Spleen (tissue), 11 donors: ENCODE results near the gene PKHD1. TPM values are rescaled to one million over a fixed set of nuclear protein-coding genes. Genes with fewer than 3 reads are reported as not detected.

ENCODE experiments used
- DNase-seq: peaks from one replicate; pipeline ENCODE4 v3.0.0-alpha.2; 2020
- H3K27ac ChIP-seq, 8 donors: fragments of 200-600 bp; sonication (generic) in 7 of 8; 1 replicate in 4 of 8; 2 replicates in 4 of 8; pipeline versions ENCODE4 v1.5.0 to v1.8.0; 2016 to 2021; ENCODE audit warnings: inconsistent platforms in 4 of 8, mild to moderate bottlenecking in 4 of 8, moderate library complexity in 1 of 8
- H3K27me3 ChIP-seq, 7 donors: fragments of 200-600 bp; sonication (generic) in 6 of 7; replicated peaks in 1 of 7; 1 replicate in 4 of 7; 2 replicates in 3 of 7; pipeline versions ENCODE4 v1.5.0 to v1.8.0; 2016 to 2021; ENCODE audit warnings: inconsistent platforms in 3 of 7, mild to moderate bottlenecking in 1 of 7
- H3K36me3 ChIP-seq, 6 donors: fragments of 200-600 bp; sonication (generic) in 5 of 6; 1 replicate in 4 of 6; 2 replicates in 2 of 6; pipeline versions ENCODE4 v1.5.0 to v1.8.0; 2016 to 2021; ENCODE audit warnings: inconsistent platforms in 2 of 6
- H3K4me1 ChIP-seq, 6 donors: fragments of 200-600 bp; sonication (generic) in 5 of 6; 1 replicate in 3 of 6; 2 replicates in 3 of 6; pipeline versions ENCODE4 v1.5.0 to v1.8.0; 2016 to 2021; ENCODE audit warnings: inconsistent platforms in 3 of 6
- H3K4me3 ChIP-seq, 8 donors: fragments of 200-600 bp; sonication (generic) in 7 of 8; 1 replicate in 4 of 8; 2 replicates in 4 of 8; pipeline versions ENCODE4 v1.5.0 to v1.8.0; 2016 to 2021; ENCODE audit warnings: inconsistent platforms in 4 of 8, mild to moderate bottlenecking in 4 of 8, moderate library complexity in 2 of 8
- H3K9me3 ChIP-seq, 8 donors: fragments of 200-600 bp; sonication (generic) in 7 of 8; 1 replicate in 4 of 8; 2 replicates in 4 of 8; pipeline versions ENCODE4 v1.5.0 to v1.8.0; 2016 to 2021; ENCODE audit warnings: inconsistent platforms in 4 of 8
- CTCF ChIP-seq, 11 experiments: fragments of 200-600 bp in 7 of 11; fragments of 450-650 bp in 4 of 11; sonication (generic) in 4 of 11; IDR thresholded peaks in 8 of 11; conservative IDR thresholded peaks in 3 of 11; 1 replicate in 7 of 11; 2 replicates in 4 of 11; pipeline versions ENCODE4 v1.4.0 to v1.8.0; 2016 to 2021; ENCODE audit warnings: antibody characterized with exemption in 11 of 11, inconsistent platforms in 4 of 11, mild to moderate bottlenecking in 1 of 11
- POLR2A ChIP-seq, 3 donors: fragments of 450-650 bp; IDR thresholded peaks; one replicate each; pipeline ENCODE4 v1.5.1; 2017; ENCODE audit warnings: antibody characterized with exemption in 3 of 3, mild to moderate bottlenecking in 1 of 3
- POLR2AphosphoS5 ChIP-seq, 3 donors: sonication (generic); formaldehyde crosslinking; IDR thresholded peaks; one replicate each; pipeline ENCODE4 v1.5.1; 2017; ENCODE audit warnings: antibody characterized with exemption in 3 of 3
- WGBS, 5 donors: extraction: QIAGEN DNeasy Blood & Tissue Kit in 3 of 5; methylation state at CpG; one replicate each; pipeline versions ENCODE4 v1.1.5 to v1.1.7; 2013 to 2018; 5-methylcytosine and 5-hydroxymethylcytosine counted together
- intact Hi-C: fragments of 100-400 bp; cut with DNase I; formaldehyde crosslinking; loops from one replicate; pipeline ENCODE4 v1.15.0; 2023; ENCODE audit warnings: low total_unique reads
- polyA plus RNA-seq, 3 donors: library from polyadenylated mRNA; stranded (reverse); fragments of 200-250 nt; gene quantifications; one replicate each; pipeline ENCODE4 v1.2.1, GENCODE V29; 2013
- total RNA-seq, 7 donors: library from RNA; depleted of rRNA in 3 of 7; stranded (reverse); fragments of >200 nt in 3 of 7; fragmentation: NEBNext Ultra II Directional in 4 of 7; extraction: Animal tissue kit (Norgen Biotek cat#: 25700) in 4 of 7; gene quantifications; one replicate each; pipeline versions ENCODE4 v1.1.0 to v1.2.1, GENCODE V29; 2016 to 2021
- donor health status: healthy with polysubstance abuse.
- donor health status: DM: no; HTN: no; CAD: no; lungs with moderate emphysema.
- donor health status: DM: no; HTN: no; CAD: no.
- donor health status: Bipolar disorder and iron deficiency.
- donor health status: healthy.
- donor health status: DM: no; HTN: no; CAD: no.
- donor health status: DM: yes; HTN: yes; CAD: no.

The PKHD1 gene
- total and polyA plus RNA-seq, 10 donors, result not detected

- 61 to 89% (median 80%) methylated on average over 1 of the region's 1 CpG for WGBS, 5 donors
- Histone ChIP-seq H3K4me3 (no peak overlapping the region), H3K27ac (no peak overlapping the region), H3K9me3 (no peaks in the 10 kb centered on the region), H3K27me3 (no peaks in the 10 kb centered on the region), H3K4me1 (no peaks in the 10 kb centered on the region), H3K36me3 (no peaks in the 10 kb centered on the region)
- intact Hi-C loops, result no loop called here
- DNase-seq, result no peak
- TF ChIP-seq POLR2A (IDR thresholded peaks at IDR 0.05) (no peak), POLR2AphosphoS5 (IDR thresholded peaks at IDR 0.05) (no peak), CTCF (IDR thresholded peaks at IDR 0.05 in 8 of 11, conservative IDR thresholded peaks at IDR 0.05 in 3 of 11) (no peak)
These were observed 403.4 kb downstream of the PKHD1 start for GRCh38 chr6:51684038-51684437.

DNA sequence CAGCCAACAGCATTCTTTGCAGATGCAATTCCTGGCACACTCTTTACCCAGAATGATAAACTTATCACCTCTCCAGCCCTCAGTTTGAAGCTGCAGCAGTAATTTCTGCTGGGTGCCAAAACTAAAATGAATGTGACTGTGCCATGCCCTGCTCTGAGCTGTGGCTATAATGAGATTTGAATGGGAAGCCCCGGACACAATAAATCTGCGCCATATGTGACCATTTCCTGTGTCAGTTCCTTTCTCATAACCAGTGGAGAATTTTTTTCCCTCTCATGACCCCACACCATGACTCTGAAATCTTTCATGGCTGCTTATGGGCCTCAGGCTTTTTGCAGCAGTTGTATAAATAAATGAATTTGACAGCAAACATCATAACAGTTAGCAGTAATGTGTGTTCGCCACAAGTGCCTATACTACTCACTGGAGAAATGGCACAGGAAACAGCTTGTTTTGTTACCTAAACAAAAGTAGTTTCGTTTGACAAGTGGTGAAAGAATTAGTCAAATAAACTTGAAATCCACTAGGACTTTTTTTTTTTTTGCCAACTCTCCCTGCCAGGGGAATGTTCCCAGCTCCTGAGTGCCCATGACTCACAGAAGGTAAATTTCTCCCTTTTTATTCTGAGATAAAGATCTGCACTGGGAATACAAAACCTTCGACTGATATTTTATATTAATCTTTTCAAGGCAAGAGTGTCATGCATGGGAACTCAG is 408.4 kb downstream of the PKHD1 start:
- intact Hi-C loops, result no loop called here
- no peak for DNase-seq
- H3K4me1 ChIP-seq, result no peaks in the 10 kb centered on the region
- no peaks in the 10 kb centered on the region for H3K27me3 ChIP-seq
- H3K36me3 ChIP-seq, result no peaks in the 10 kb centered on the region
- no peaks in the 10 kb centered on the region for H3K9me3 ChIP-seq
- no peak overlapping the region for H3K27ac ChIP-seq
- H3K4me3 ChIP-seq, result no peak overlapping the region
- TF ChIP-seq POLR2A (IDR thresholded peaks at IDR 0.05) (no peak), CTCF (IDR thresholded peaks at IDR 0.05 in 8 of 11, conservative IDR thresholded peaks at IDR 0.05 in 3 of 11) (no peak), POLR2AphosphoS5 (IDR thresholded peaks at IDR 0.05) (no peak)
- WGBS, 5 donors, result 20 to 33% (median 27%) methylated on average over 5 of the region's 5 CpGs

- Histone ChIP-seq H3K27ac (no peak overlapping the region), H3K4me1 (no peaks in the 10 kb centered on the region), H3K4me3 (no peak overlapping the region), H3K9me3 (no peaks in the 10 kb centered on the region), H3K36me3 (no peaks in the 10 kb centered on the region), H3K27me3 (no peaks in the 10 kb centered on the region)
- no peak for DNase-seq
- TF ChIP-seq CTCF (IDR thresholded peaks at IDR 0.05 in 8 of 11, conservative IDR thresholded peaks at IDR 0.05 in 3 of 11) (no peak), POLR2AphosphoS5 (IDR thresholded peaks at IDR 0.05) (no peak), POLR2A (IDR thresholded peaks at IDR 0.05) (no peak)
- intact Hi-C loops, result no loop called here
- 67 to 86% (median 82%) methylated on average over 1 of the region's 1 CpG for WGBS, 5 donors
These were observed 409.1 kb downstream of the PKHD1 start for GRCh38 chr6:51678274-51678673.

- WGBS, 5 donors, result 54 to 71% (median 67%) methylated on average over 4 of the region's 4 CpGs
- no peak overlapping the region for H3K27ac ChIP-seq
- intact Hi-C loops, result no loop called here
These were observed 411.5 kb downstream of the PKHD1 start for GRCh38 chr6:51675922-51676275.

More at GRCh38 chr6:51675922-51676275, 411.5 kb downstream of the PKHD1 start:
- H3K36me3 ChIP-seq, result no peaks in the 10 kb centered on the region
- H3K27me3 ChIP-seq, result no peaks in the 10 kb centered on the region
- H3K4me3 ChIP-seq, result no peak overlapping the region
- TF ChIP-seq POLR2AphosphoS5 (IDR thresholded peaks at IDR 0.05), result no peak
- TF ChIP-seq CTCF (IDR thresholded peaks at IDR 0.05 in 8 of 11, conservative IDR thresholded peaks at IDR 0.05 in 3 of 11), result no peak
- no peak for TF ChIP-seq POLR2A (IDR thresholded peaks at IDR 0.05)
- DNase-seq, result no peak
- peaks cover 0 to 4% (median 0%) of the 10 kb centered on the region in 8 donors for H3K9me3 ChIP-seq
- no peaks in the 10 kb centered on the region for H3K4me1 ChIP-seq
